ENCODE measurements around the gene SPATS2.

Gene SPATS2

DNA sequence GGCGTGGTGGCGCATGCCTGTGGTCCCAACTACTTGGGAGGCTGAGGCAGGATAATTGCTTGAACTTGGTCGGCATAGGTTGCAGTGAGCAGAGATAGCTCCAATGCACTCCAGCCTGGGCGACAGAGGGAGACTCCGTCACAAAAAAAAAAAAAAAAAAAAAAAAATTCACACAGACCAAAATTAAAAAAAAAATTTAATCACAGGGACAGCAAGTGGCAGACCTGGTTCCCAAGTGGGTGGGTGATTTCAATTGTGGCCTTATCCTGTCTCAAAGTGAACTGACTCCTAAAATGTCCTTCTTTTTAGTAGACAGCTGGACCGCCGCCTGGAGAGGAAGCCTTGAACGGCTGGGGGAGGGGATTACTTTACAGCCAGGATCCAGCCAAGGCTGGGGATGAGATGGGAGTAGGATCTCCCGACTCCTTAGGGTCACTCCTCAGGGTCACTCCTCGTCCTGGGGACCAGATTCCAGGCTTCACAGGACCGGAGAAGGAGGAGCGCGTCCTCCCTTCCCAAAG is 170.0 kb downstream of the SPATS2 start:
- peak overlapping the region; percentile 25 for H3K4me3 ChIP-seq (replicated peaks; ENCODE audit: low read depth, low read length)
- TF ChIP-seq, protein P1, sequence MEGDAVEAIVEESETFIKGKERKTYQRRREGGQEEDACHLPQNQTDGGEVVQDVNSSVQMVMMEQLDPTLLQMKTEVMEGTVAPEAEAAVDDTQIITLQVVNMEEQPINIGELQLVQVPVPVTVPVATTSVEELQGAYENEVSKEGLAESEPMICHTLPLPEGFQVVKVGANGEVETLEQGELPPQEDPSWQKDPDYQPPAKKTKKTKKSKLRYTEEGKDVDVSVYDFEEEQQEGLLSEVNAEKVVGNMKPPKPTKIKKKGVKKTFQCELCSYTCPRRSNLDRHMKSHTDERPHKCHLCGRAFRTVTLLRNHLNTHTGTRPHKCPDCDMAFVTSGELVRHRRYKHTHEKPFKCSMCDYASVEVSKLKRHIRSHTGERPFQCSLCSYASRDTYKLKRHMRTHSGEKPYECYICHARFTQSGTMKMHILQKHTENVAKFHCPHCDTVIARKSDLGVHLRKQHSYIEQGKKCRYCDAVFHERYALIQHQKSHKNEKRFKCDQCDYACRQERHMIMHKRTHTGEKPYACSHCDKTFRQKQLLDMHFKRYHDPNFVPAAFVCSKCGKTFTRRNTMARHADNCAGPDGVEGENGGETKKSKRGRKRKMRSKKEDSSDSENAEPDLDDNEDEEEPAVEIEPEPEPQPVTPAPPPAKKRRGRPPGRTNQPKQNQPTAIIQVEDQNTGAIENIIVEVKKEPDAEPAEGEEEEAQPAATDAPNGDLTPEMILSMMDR (IDR thresholded peaks at IDR 0.05; ENCODE audit: low read depth, low read length, missing control alignments): no peak
- no peak for DNase-seq (ENCODE audit: extremely low read depth, low read depth)

DNA sequence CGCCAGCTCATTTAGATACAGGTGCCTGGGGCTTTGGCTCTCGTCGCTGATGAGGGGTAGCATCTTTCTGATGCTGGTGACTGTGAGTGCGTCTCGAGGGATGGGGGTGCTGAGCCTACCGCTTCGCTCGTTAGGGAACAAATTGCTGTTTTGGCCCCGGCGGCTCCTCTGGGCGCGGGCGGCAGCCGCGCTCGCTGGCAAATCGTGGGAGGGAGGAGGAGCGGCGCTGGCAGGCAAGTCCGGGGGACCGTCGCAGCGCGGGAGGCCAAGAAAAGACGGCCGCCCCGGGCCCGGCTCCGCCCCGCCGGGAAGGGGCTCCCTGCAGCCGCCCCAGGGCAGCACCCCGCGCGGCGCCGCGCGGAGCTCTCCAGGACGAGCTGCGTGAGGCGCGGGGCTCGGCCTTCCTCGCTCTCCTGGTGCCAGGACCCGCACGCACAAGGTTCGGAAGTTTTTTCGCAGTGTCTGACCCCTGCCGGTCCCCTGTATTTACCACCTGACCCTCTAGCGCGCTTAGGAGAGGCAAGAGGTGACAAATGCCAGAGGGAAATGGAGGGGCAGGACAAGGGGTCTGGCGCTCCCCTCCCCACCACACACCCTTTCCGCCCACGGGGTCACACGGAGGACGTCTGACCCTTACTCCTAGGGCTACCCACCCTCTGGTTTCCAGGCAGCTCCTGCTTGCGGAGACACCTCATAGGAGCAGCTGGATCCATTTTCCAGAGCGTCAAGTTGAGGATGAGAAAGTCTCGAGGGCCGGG is 170.7 kb downstream of the SPATS2 start:
- DNase-seq (ENCODE audit: extremely low read depth, low read depth): no peak
- TF ChIP-seq, protein P1 (IDR thresholded peaks at IDR 0.05; ENCODE audit: low read depth, low read length, missing control alignments): no peak
- H3K4me3 ChIP-seq (replicated peaks; ENCODE audit: low read depth, low read length): peak overlapping the region; percentile 25

DNA sequence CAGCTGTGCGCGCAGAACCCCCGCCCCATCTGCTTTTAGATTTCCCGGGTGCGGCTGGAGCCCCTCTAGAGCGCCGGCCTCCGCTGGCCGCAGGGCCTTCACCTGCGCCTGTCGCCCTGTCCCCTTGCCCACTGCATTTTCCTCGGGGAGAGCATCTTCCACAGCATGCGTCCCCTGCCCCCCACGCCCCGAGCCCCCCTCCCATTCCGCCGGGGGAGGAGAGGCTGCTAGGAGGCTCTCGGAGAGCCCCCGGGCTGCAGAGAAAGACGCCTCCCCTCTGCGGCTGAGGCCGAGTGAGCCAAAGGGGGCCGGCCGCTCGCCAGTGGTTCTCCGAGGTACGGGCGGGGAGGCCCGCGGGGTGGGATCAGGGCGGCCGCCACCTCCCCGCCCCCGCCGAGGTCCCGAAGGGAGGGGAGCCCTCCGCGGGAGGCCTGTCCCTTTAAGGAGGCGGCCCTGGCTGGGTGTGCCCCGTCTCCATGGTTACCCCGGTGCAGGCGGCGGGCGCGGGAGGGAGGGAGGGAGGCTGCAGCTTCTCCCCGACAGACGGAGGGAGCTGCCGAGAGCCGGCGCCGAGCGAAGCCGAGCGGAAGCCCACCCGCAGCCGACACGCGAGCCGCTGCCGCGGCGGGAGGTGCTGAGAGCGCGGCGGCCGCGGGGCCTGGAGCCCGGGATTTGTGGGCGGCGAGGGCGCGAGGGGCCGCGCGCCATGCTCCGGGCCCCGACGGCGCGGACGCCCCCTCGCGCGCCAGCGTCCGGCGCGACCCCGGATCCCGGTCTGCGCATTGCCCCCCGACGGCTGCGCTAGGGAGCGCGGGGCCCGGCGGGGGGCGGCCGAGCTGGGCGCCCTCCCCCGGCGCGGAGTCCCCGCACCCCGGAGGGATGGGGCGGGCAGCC is 171.5 kb downstream of the SPATS2 start, which contains the start of gene KCNH3:
TSS of gene KCNH3 (plus strand) at position 521 of the 894 bp plus-strand sequence. CDS start 387 bp downstream, outside the sequence.
- peak within 1 kb of the TSS; percentile 25 for H3K4me3 ChIP-seq (replicated peaks; ENCODE audit: low read depth, low read length)
- TF ChIP-seq, protein P1 (IDR thresholded peaks at IDR 0.05; ENCODE audit: low read depth, low read length, missing control alignments): no peak
- DNase-seq (ENCODE audit: extremely low read depth, low read depth): no peak

DNA sequence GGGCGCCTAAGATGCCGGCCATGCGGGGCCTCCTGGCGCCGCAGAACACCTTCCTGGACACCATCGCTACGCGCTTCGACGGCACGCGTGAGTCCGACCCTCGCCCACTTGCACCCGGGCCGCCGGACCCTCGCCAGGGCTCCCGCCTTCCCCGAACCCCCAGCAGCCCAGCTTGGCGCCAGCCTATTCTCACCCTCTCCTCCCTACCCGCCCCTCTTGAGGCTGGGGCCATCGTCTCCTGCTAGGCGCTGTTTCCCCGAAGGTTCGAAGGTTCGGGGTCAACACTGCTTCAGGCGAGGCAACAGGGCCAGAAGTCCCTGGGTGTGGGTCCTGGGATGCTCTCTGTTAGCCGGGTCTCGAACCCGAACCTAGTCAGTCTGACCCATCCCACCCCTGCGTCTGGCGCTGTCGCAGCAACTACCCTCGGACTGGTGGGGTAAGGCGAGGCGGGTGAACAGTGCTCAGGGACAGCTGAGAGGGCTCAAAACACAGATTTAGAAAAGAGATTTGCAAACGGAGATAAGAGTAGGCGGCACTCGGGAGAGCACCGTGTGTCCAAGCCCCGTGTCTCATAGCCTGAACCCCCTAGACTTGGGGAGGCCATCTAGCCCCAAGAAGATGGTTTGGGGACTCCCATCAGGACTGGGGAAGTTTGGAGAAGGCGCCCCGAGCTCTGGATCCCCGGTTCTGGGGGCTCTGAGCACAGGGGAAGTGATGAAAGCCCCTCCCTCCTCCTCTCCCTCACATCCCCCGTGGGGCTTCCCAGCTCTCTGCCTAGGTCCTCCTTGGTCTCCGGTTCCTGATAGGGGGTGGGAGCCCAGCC is 172.4 kb downstream of the SPATS2 start:
- TF ChIP-seq, protein P1 (IDR thresholded peaks at IDR 0.05; ENCODE audit: low read depth, low read length, missing control alignments): no peak
- DNase-seq (ENCODE audit: extremely low read depth, low read depth): no peak
- no peak overlapping the region for H3K4me3 ChIP-seq (replicated peaks; ENCODE audit: low read depth, low read length)

DNA sequence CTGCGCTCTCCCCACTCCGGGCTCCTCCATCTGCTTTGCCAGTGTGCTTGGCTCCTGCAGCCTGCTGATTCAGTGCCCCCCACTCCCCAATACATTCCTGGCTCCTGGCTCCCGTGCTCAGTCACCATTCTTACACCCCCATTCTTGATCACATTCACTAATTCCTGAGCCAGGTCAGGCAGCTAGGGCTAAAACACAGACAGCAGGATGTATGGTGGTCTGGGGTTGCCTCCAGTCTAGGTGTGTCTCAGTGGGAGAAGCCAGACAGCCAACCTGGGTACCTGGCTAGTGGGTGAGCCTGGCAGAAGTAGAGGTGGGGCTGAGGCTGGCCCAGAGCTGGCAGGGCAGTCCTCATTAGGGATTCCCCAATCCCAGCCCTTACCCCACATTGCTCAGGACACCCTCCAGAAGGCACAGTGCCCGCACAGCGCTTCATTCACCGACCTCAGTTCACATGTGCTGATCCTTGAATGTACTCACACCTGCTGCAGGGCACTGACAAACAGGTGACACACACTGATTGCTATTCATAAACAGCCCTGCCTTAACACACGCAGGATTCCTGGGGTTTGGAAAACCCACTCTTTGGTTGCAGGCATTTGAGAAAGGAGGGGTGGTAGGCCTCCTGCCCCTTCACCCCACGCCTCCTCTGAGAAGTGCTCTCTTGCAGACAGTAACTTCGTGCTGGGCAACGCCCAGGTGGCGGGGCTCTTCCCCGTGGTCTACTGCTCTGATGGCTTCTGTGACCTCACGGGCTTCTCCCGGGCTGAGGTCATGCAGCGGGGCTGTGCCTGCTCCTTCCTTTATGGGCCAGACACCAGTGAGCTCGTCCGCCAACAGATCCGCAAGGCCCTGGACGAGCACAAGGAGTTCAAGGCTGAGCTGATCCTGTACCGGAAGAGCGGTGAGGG is 173.2 kb downstream of the SPATS2 start:
- DNase-seq (ENCODE audit: extremely low read depth, low read depth): no peak
- no peak overlapping the region for H3K4me3 ChIP-seq (replicated peaks; ENCODE audit: low read depth, low read length)
- TF ChIP-seq, protein P1 (IDR thresholded peaks at IDR 0.05; ENCODE audit: low read depth, low read length, missing control alignments): no peak

Measured in HFF-Myc (cell line).